Measurements from ENCODE around the gene RFXAP.

RFXAP gene

DNA sequence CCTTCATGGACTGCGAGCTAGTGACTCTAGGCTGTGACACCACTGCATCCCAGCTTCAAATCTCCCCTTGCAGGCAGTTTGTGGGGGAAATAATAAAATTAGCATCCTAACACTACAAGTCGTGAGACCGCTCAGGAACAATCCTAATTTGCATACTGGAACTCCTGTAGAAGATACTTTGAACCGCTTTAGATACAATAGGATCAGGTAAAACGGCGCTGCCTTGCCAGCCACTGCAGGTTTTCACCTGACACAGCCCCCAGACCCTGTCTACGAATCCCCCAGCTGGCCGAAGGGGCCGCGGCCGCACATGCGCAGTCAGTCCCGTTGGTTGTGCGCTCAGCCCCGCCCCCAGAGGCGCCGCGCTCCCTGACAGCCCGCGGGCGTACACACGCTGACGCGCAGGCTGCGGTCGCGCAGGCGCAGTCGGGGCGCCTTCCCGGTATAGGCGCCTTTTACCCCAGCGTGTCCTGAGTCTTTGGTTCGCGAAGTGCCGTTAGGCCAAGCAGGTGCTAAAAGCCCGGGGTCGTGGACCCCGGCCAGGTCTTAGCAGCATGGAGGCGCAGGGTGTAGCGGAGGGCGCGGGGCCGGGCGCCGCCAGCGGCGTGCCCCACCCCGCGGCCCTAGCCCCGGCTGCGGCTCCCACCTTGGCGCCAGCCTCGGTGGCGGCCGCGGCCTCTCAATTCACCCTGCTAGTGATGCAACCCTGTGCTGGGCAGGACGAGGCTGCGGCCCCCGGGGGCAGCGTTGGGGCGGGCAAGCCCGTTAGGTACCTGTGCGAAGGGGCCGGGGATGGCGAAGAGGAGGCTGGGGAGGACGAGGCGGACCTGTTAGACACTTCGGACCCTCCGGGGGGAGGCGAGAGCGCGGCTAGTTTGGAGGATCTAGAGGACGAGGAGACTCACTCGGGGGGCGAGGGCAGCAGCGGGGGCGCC is at the start of gene RFXAP:
Gene RFXAP (plus strand): TSS at position 419 of the 935 bp plus-strand sequence. CDS start 136 bp downstream, at position 555.
- TF ChIP-seq, protein P1, sequence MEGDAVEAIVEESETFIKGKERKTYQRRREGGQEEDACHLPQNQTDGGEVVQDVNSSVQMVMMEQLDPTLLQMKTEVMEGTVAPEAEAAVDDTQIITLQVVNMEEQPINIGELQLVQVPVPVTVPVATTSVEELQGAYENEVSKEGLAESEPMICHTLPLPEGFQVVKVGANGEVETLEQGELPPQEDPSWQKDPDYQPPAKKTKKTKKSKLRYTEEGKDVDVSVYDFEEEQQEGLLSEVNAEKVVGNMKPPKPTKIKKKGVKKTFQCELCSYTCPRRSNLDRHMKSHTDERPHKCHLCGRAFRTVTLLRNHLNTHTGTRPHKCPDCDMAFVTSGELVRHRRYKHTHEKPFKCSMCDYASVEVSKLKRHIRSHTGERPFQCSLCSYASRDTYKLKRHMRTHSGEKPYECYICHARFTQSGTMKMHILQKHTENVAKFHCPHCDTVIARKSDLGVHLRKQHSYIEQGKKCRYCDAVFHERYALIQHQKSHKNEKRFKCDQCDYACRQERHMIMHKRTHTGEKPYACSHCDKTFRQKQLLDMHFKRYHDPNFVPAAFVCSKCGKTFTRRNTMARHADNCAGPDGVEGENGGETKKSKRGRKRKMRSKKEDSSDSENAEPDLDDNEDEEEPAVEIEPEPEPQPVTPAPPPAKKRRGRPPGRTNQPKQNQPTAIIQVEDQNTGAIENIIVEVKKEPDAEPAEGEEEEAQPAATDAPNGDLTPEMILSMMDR (IDR thresholded peaks at IDR 0.05; ENCODE audit: extremely low read depth, missing control alignments), result no peak
- peak; percentile 96 for DNase-seq (ENCODE audit: low spot score)

GRCh38 chr13:36769545-36769944 is 49.5 kb upstream of the RFXAP start:
- no peak for DNase-seq (ENCODE audit: low spot score)
- TF ChIP-seq, protein P1 (IDR thresholded peaks at IDR 0.05; ENCODE audit: extremely low read depth, missing control alignments), result no peak

- TF ChIP-seq, protein P1 (IDR thresholded peaks at IDR 0.05; ENCODE audit: extremely low read depth, missing control alignments), result no peak
- no peak for DNase-seq (ENCODE audit: low spot score)
Measured at GRCh38 chr13:36770741-36771140, 48.3 kb upstream of the RFXAP start.

DNA sequence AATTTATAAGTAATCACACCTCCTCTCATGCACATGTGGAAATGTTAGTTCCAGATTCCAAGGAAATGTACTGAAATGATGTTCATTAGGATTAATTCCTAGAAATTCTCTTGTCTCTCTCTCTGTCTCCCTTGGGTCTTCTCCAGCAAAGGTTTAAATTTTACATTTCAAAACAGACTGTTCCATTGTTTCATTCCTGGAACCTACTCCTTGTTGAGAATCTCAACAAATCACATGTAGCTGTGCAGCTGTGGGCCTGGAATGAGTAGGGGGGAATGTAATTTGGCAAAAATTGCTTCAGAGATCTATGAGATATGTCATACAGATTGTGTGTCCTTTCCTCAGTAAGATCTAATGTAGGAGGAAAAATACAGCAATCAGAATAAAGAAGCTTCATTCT is 46.2 kb upstream of the RFXAP start:
- no peak for DNase-seq (ENCODE audit: low spot score)
- TF ChIP-seq, protein P1 (IDR thresholded peaks at IDR 0.05; ENCODE audit: extremely low read depth, missing control alignments), result no peak

DNA sequence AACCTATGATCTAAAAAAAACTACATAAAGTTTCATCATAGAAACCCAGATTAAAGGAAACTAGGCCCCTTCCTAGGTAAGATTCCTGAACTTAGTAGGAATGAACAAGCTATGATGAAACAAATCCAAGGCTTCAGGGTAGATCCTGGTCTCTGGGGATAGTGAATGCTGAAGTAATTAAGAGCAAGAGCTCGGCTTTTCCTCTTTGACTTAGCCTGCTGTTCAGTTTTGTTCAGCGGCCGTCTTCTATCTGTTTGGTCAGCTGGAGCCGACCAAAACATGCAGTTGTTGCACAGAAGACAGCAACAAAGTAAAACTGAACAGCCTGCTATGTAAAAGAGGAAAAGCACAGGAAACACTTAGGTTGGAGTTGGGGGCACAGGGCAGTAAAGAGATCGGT is 44.1 kb upstream of the RFXAP start:
- no peak for DNase-seq (ENCODE audit: low spot score)
- TF ChIP-seq, protein P1 (IDR thresholded peaks at IDR 0.05; ENCODE audit: extremely low read depth, missing control alignments), result no peak

DNA sequence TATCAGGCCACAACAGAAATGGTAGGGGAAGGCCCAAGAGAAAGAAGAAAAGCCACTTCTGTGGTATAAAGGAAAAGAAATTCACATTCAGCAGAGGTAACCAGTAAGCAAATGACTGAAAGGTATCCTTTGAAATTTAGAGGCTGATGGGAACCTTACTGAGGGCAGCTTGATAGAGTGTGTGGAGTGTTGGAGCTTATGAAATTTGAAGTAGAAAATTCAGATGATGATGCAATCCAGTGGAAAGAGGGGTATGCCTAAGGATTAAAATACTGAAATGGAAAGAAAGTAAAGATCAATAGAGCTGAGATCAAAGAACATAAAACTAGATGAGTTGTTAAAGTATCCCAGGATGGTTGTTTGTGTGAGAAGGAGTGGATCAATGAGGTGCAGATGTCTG is 42.8 kb upstream of the RFXAP start:
- TF ChIP-seq, protein P1 (IDR thresholded peaks at IDR 0.05; ENCODE audit: extremely low read depth, missing control alignments), result no peak
- DNase-seq (ENCODE audit: low spot score), result no peak

DNA sequence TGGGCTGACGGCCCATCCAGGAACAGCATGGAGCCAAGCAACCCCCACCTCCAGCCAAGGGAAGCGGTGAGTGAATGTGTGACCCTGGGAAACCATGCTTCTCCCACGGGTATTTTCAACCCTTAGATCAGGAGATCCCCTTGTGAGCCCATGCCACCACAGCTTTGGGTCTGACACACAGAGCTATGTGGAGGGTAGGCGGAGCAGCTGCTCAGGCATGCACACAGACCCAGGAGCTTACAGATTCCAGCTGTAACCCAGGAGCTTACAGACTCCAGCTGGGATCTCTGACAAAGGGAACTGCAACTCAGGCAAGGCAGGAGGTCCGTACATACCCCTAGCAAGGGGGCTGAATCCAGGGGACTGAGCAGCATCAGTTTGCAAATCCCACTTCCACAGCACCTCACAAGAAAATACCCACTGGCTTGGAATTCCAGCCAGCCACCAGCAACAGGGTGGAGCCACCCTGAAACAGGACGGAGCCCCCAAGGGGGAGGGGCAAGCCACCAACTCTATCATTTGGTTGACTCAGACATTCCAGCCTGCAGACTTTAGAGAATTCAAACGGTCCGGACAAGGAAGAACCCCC is 40.8 kb upstream of the RFXAP start:
- TF ChIP-seq, protein P1 (IDR thresholded peaks at IDR 0.05; ENCODE audit: extremely low read depth, missing control alignments), result no peak
- no peak for DNase-seq (ENCODE audit: low spot score)

Measured in GM20000 (cell line).